Natural killer cell treated with Interleukin-12 subunit alpha and Interleukin-12 subunit beta and Interleukin-15 and Interleukin-18, amount 100 ng/mL, for 72 hours (primary cell): ENCODE measurements around the gene CCL8. TPM values are rescaled to one million over a fixed set of nuclear protein-coding genes. Genes with fewer than 3 reads are reported as not detected.

ENCODE experiments used
- ATAC-seq, 2 donors: fragments of 150-1000 bp; cut with Tn5 transposase in 1 of 2; sonication (Bioruptor Pico), chemical (Tn5 transposase) in 1 of 2; 2 replicates each; pipeline ENCODE4 v1.10.0; 2021
- DNase-seq: peaks from one replicate; pipeline ENCODE4 v3.0.0; 2022; ENCODE audit warnings: low spot score
- H3K27ac Mint-ChIP-seq, 2 donors: 1 replicate in 1 of 2; 2 replicates in 1 of 2; pipeline ENCODE4 v1.8.0; 2022; ENCODE audit warnings: mixed read lengths in 2 of 2, mild to moderate bottlenecking in 1 of 2, moderate library complexity in 1 of 2
- H3K27me3 Mint-ChIP-seq, 2 donors: 1 replicate in 1 of 2; 2 replicates in 1 of 2; pipeline ENCODE4 v1.8.0; 2022; ENCODE audit warnings: mixed read lengths in 2 of 2
- H3K36me3 Mint-ChIP-seq: one replicate; pipeline ENCODE4 v1.8.0; 2022; ENCODE audit warnings: mixed read lengths
- H3K4me1 Mint-ChIP-seq, 2 donors: 1 replicate in 1 of 2; 2 replicates in 1 of 2; pipeline ENCODE4 v1.8.0; 2022; ENCODE audit warnings: low read depth in 2 of 2, mixed read lengths in 2 of 2, mild to moderate bottlenecking in 1 of 2
- H3K4me3 Mint-ChIP-seq: one replicate; pipeline ENCODE4 v1.8.0; 2022; ENCODE audit warnings: mixed read lengths
- H3K9me3 Mint-ChIP-seq: 2 replicates; pipeline ENCODE4 v1.8.0; 2022; ENCODE audit warnings: mixed read lengths
- total RNA-seq, 2 donors: library from RNA; stranded (reverse); gene quantifications; one replicate each; pipeline ENCODE4 v1.2.3, GENCODE V29; 2022

Gene CCL8
- total RNA-seq, 2 donors from 2014 or later = not detected

GRCh38 chr17:34365340-34365739, 46.1 kb downstream of the CCL8 start:
- Mint-ChIP-seq H3K4me1 (peaks cover 10 to 16% of the 10 kb centered on the region in 2 donors), H3K9me3 (no peaks in the 10 kb centered on the region), H3K27me3 (peaks cover 8 to 21% of the 10 kb centered on the region in 2 donors), H3K36me3 (no peaks in the 10 kb centered on the region), H3K4me3 (no peak overlapping the region), H3K27ac (no peak overlapping the region)
- DNase-seq = no peak
- no peak for ATAC-seq

- H3K27ac Mint-ChIP-seq = no peak overlapping the region
- H3K27me3 Mint-ChIP-seq = peaks cover 7 to 21% of the 10 kb centered on the region in 2 donors
- no peak overlapping the region for H3K4me3 Mint-ChIP-seq
- no peaks in the 10 kb centered on the region for H3K36me3 Mint-ChIP-seq
- ATAC-seq (no peak), DNase-seq (no peak)
- H3K4me1 Mint-ChIP-seq = peaks cover 14 to 21% of the 10 kb centered on the region in 2 donors
- no peaks in the 10 kb centered on the region for H3K9me3 Mint-ChIP-seq
Measured at GRCh38 chr17:34366010-34366409, 46.8 kb downstream of the CCL8 start.

- ATAC-seq (no peak), DNase-seq (no peak)
- Mint-ChIP-seq H3K4me1 (peaks cover 17 to 21% of the 10 kb centered on the region in 2 donors), H3K36me3 (no peaks in the 10 kb centered on the region), H3K27ac (no peak overlapping the region), H3K4me3 (peak overlapping the region; percentile 23), H3K9me3 (no peaks in the 10 kb centered on the region), H3K27me3 (peaks cover 4 to 21% of the 10 kb centered on the region in 2 donors)
Measured at GRCh38 chr17:34366529-34367107, 47.4 kb downstream of the CCL8 start.

- Mint-ChIP-seq H3K9me3 (no peaks in the 10 kb centered on the region), H3K4me1 (peaks cover 14 to 21% of the 10 kb centered on the region in 2 donors), H3K4me3 (no peak overlapping the region), H3K27me3 (peaks cover 0 to 17% of the 10 kb centered on the region in 2 donors), H3K27ac (no peak overlapping the region), H3K36me3 (no peaks in the 10 kb centered on the region)
- no peak for ATAC-seq
- no peak for DNase-seq
Measured at GRCh38 chr17:34367486-34368195, 48.4 kb downstream of the CCL8 start.

- no peak overlapping the region for H3K27ac Mint-ChIP-seq
- peaks cover 10 to 16% of the 10 kb centered on the region in 2 donors for H3K4me1 Mint-ChIP-seq
- H3K36me3 Mint-ChIP-seq = no peaks in the 10 kb centered on the region
- H3K4me3 Mint-ChIP-seq = no peak overlapping the region
- DNase-seq (no peak), ATAC-seq (no peak)
- H3K9me3 Mint-ChIP-seq = no peaks in the 10 kb centered on the region
- peaks cover 0 to 11% of the 10 kb centered on the region in 2 donors for H3K27me3 Mint-ChIP-seq
Measured at GRCh38 chr17:34368196-34368945, 49.1 kb downstream of the CCL8 start.

- Mint-ChIP-seq H3K9me3 (no peaks in the 10 kb centered on the region), H3K27ac (no peak overlapping the region), H3K4me3 (no peak overlapping the region), H3K36me3 (no peaks in the 10 kb centered on the region), H3K4me1 (peaks cover 10 to 16% of the 10 kb centered on the region in 2 donors), H3K27me3 (peaks cover 0 to 10% of the 10 kb centered on the region in 2 donors)
- DNase-seq = no peak
- no peak for ATAC-seq
Measured at GRCh38 chr17:34368946-34369500, 49.8 kb downstream of the CCL8 start.

GRCh38 chr17:34369571-34369970, 50.3 kb downstream of the CCL8 start:
- no peak for ATAC-seq
- H3K27me3 Mint-ChIP-seq = peaks cover under 1 to 10% of the 10 kb centered on the region in 2 donors
- no peak overlapping the region for H3K4me3 Mint-ChIP-seq
- no peak for DNase-seq
- H3K27ac Mint-ChIP-seq = no peak overlapping the region
- H3K36me3 Mint-ChIP-seq = no peaks in the 10 kb centered on the region
- H3K9me3 Mint-ChIP-seq = no peaks in the 10 kb centered on the region
- H3K4me1 Mint-ChIP-seq = peaks cover 10 to 16% of the 10 kb centered on the region in 2 donors

- Mint-ChIP-seq H3K4me3 (no peak overlapping the region), H3K4me1 (peaks cover 8 to 9% of the 10 kb centered on the region in 2 donors), H3K27me3 (peaks cover 3 to 4% of the 10 kb centered on the region in 2 donors), H3K9me3 (no peaks in the 10 kb centered on the region), H3K36me3 (no peaks in the 10 kb centered on the region), H3K27ac (no peak overlapping the region)
- ATAC-seq = no peak
- DNase-seq = no peak
Measured at GRCh38 chr17:34370376-34370996, 51.3 kb downstream of the CCL8 start.

GRCh38 chr17:34370997-34371395, 51.8 kb downstream of the CCL8 start:
- H3K9me3 Mint-ChIP-seq = no peaks in the 10 kb centered on the region
- H3K4me3 Mint-ChIP-seq = no peak overlapping the region
- peak in 1 of 2 donors; percentile 28 for ATAC-seq
- DNase-seq = no peak
- no peaks in the 10 kb centered on the region for H3K36me3 Mint-ChIP-seq
- H3K27me3 Mint-ChIP-seq = peaks cover 0 to 6% of the 10 kb centered on the region in 2 donors
- H3K27ac Mint-ChIP-seq = no peak overlapping the region
- H3K4me1 Mint-ChIP-seq = peaks cover 4 to 6% of the 10 kb centered on the region in 2 donors

Other genes with a start within 250 kb of the CCL8 start
- under 1 TPM in 1 of 2 donors, not detected in 1; 0.40 TPM for gene CCL2, start 64.2 kb upstream of the CCL8 start, total RNA-seq
- not detected for gene CCL7, start 49.2 kb upstream of the CCL8 start, total RNA-seq
- gene CCL11, start 33.7 kb upstream of the CCL8 start, total RNA-seq = not detected
- gene CCL13, start 37.0 kb downstream of the CCL8 start, total RNA-seq = not detected
- gene CCL1, start 43.8 kb downstream of the CCL8 start, total RNA-seq = 1 to 10 TPM; 3.5 to 4.8 TPM